Measurements from ENCODE around the gene FLYWCH2. TPM values are rescaled to one million over a fixed set of nuclear protein-coding genes. Genes with fewer than 3 reads are reported as not detected.
A peak's percentile ranks its signal among the peaks of the same experiment; 100 is the strongest.

The FLYWCH2 gene
- total and polyA plus RNA-seq, 2 of the 13 experiments (the other 11 are each of a cell fraction or from before 2014, with no cell fraction given), result 16.9 to 19.8 TPM

DNA sequence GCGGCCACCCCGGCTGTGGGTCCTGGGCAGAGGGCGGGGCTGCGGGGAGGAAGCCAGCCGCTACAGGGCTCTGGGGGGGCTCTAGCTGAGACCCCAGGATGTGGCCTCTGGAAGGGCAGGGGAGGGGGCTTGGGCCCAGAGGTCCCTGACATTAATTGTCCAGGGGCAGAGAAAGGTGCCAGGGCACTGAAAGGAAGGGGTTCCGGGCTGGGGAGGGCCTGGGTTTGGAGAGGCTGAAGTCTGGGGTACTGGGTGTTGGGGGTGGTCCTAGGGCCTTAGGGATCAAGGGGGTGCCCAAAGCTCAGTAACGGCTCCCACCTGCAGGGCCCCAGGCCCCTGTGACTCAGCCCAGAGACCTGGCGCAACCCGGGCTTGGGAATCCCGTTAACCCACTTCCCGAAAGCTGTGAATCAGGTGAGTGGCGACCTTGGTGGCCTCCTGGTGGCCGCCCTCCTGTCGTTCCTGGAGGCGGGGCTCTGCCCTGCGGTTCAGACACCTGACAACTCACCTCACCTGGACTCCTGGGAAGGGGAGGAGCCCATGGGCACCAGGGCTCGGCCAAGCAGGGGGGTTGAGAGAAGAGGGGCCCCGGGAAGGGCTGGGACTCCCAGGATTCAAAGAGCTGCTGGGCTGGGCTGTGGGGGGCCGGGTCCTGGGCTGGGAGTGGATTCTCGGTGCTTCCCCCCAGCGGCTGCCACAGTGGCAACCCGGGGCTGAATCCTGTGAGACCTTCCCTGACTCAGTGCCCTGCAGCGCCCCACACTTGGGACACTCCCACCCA is 24.6 kb upstream of the FLYWCH2 start (continued):
- TF ChIP-seq, protein P1, sequence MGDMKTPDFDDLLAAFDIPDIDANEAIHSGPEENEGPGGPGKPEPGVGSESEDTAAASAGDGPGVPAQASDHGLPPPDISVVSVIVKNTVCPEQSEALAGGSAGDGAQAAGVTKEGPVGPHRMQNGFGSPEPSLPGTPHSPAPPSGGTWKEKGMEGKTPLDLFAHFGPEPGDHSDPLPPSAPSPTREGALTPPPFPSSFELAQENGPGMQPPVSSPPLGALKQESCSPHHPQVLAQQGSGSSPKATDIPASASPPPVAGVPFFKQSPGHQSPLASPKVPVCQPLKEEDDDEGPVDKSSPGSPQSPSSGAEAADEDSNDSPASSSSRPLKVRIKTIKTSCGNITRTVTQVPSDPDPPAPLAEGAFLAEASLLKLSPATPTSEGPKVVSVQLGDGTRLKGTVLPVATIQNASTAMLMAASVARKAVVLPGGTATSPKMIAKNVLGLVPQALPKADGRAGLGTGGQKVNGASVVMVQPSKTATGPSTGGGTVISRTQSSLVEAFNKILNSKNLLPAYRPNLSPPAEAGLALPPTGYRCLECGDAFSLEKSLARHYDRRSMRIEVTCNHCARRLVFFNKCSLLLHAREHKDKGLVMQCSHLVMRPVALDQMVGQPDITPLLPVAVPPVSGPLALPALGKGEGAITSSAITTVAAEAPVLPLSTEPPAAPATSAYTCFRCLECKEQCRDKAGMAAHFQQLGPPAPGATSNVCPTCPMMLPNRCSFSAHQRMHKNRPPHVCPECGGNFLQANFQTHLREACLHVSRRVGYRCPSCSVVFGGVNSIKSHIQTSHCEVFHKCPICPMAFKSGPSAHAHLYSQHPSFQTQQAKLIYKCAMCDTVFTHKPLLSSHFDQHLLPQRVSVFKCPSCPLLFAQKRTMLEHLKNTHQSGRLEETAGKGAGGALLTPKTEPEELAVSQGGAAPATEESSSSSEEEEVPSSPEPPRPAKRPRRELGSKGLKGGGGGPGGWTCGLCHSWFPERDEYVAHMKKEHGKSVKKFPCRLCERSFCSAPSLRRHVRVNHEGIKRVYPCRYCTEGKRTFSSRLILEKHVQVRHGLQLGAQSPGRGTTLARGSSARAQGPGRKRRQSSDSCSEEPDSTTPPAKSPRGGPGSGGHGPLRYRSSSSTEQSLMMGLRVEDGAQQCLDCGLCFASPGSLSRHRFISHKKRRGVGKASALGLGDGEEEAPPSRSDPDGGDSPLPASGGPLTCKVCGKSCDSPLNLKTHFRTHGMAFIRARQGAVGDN (CRISPR knock-in tag; IDR thresholded peaks at IDR 0.05), result peak; percentile 14; the same call in 1 of the 2 replicates
- TF ChIP-seq KLF15 (CRISPR knock-in tag; IDR thresholded peaks at IDR 0.05; ENCODE audit: borderline replicate concordance), result no peak
- TF ChIP-seq, protein P2, sequence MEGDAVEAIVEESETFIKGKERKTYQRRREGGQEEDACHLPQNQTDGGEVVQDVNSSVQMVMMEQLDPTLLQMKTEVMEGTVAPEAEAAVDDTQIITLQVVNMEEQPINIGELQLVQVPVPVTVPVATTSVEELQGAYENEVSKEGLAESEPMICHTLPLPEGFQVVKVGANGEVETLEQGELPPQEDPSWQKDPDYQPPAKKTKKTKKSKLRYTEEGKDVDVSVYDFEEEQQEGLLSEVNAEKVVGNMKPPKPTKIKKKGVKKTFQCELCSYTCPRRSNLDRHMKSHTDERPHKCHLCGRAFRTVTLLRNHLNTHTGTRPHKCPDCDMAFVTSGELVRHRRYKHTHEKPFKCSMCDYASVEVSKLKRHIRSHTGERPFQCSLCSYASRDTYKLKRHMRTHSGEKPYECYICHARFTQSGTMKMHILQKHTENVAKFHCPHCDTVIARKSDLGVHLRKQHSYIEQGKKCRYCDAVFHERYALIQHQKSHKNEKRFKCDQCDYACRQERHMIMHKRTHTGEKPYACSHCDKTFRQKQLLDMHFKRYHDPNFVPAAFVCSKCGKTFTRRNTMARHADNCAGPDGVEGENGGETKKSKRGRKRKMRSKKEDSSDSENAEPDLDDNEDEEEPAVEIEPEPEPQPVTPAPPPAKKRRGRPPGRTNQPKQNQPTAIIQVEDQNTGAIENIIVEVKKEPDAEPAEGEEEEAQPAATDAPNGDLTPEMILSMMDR (CRISPR knock-in tag; IDR thresholded peaks at IDR 0.05), result peak; percentile 35
- TF ChIP-seq ZFP36L1 (CRISPR knock-in tag; IDR thresholded peaks at IDR 0.05), result no peak
- TF ChIP-seq CEBPB (IDR thresholded peaks at IDR 0.05; ENCODE audit: borderline replicate concordance, low read depth, low read length), result peak; percentile 8; the same call in 1 of the 2 replicates
- TF ChIP-seq, protein P3, sequence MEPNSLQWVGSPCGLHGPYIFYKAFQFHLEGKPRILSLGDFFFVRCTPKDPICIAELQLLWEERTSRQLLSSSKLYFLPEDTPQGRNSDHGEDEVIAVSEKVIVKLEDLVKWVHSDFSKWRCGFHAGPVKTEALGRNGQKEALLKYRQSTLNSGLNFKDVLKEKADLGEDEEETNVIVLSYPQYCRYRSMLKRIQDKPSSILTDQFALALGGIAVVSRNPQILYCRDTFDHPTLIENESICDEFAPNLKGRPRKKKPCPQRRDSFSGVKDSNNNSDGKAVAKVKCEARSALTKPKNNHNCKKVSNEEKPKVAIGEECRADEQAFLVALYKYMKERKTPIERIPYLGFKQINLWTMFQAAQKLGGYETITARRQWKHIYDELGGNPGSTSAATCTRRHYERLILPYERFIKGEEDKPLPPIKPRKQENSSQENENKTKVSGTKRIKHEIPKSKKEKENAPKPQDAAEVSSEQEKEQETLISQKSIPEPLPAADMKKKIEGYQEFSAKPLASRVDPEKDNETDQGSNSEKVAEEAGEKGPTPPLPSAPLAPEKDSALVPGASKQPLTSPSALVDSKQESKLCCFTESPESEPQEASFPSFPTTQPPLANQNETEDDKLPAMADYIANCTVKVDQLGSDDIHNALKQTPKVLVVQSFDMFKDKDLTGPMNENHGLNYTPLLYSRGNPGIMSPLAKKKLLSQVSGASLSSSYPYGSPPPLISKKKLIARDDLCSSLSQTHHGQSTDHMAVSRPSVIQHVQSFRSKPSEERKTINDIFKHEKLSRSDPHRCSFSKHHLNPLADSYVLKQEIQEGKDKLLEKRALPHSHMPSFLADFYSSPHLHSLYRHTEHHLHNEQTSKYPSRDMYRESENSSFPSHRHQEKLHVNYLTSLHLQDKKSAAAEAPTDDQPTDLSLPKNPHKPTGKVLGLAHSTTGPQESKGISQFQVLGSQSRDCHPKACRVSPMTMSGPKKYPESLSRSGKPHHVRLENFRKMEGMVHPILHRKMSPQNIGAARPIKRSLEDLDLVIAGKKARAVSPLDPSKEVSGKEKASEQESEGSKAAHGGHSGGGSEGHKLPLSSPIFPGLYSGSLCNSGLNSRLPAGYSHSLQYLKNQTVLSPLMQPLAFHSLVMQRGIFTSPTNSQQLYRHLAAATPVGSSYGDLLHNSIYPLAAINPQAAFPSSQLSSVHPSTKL (CRISPR knock-in tag; IDR thresholded peaks at IDR 0.05), result 0 out of 2 replicates have a peak, but pooled peaks have one; percentile 22
- no peak for TF ChIP-seq XBP1 (CRISPR knock-in tag; IDR thresholded peaks at IDR 0.05)
- 0 out of 2 replicates have a peak, but pooled peaks have one; percentile 17 for TF ChIP-seq ELF3 (CRISPR knock-in tag; IDR thresholded peaks at IDR 0.05)
- TF ChIP-seq REPIN1 (CRISPR knock-in tag; IDR thresholded peaks at IDR 0.05; ENCODE audit: borderline replicate concordance, low read depth), result no peak
- TF ChIP-seq NR2F6 (IDR thresholded peaks at IDR 0.05), result no peak
- peak; percentile 37; the same call in 1 of the 2 replicates for TF ChIP-seq NR2F6 (CRISPR knock-in tag; IDR thresholded peaks at IDR 0.05)
- TF ChIP-seq, protein P4, sequence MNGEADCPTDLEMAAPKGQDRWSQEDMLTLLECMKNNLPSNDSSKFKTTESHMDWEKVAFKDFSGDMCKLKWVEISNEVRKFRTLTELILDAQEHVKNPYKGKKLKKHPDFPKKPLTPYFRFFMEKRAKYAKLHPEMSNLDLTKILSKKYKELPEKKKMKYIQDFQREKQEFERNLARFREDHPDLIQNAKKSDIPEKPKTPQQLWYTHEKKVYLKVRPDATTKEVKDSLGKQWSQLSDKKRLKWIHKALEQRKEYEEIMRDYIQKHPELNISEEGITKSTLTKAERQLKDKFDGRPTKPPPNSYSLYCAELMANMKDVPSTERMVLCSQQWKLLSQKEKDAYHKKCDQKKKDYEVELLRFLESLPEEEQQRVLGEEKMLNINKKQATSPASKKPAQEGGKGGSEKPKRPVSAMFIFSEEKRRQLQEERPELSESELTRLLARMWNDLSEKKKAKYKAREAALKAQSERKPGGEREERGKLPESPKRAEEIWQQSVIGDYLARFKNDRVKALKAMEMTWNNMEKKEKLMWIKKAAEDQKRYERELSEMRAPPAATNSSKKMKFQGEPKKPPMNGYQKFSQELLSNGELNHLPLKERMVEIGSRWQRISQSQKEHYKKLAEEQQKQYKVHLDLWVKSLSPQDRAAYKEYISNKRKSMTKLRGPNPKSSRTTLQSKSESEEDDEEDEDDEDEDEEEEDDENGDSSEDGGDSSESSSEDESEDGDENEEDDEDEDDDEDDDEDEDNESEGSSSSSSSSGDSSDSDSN (CRISPR knock-in tag; IDR thresholded peaks at IDR 0.05), result peak; percentile 15; the same call in 1 of the 2 replicates
- no peak for TF ChIP-seq SRSF9 (IDR thresholded peaks at IDR 0.05; ENCODE audit: borderline replicate concordance, insufficient read depth, low read depth, low read length, poor library complexity, severe bottlenecking)
- TF ChIP-seq TBX2 (CRISPR knock-in tag; IDR thresholded peaks at IDR 0.05; ENCODE audit: borderline replicate concordance), result peak; percentile 31; the same call in 1 of the 2 replicates
- TF ChIP-seq KLF11 (CRISPR knock-in tag; IDR thresholded peaks at IDR 0.05), result no peak
- no peak for TF ChIP-seq MTA3 (CRISPR knock-in tag; IDR thresholded peaks at IDR 0.05)

Measured in HepG2 (cell line).